HG02642 (cell line): ENCODE measurements around the gene SCPEP1.
"Not testable (repeated sequence)": the region's sequence is repeated elsewhere in the genome, so short reads cannot be mapped to it uniquely, and the experiment has no call there.

Experiments used
- ATAC-seq: cut with Tn5 transposase; IDR thresholded peaks from one replicate; pipeline ENCODE4 v1.9.1; 2021; ENCODE audit warnings: mild to moderate bottlenecking; ENCODE audit not compliant: unreplicated experiment, poor library complexity

SCPEP1 gene

DNA sequence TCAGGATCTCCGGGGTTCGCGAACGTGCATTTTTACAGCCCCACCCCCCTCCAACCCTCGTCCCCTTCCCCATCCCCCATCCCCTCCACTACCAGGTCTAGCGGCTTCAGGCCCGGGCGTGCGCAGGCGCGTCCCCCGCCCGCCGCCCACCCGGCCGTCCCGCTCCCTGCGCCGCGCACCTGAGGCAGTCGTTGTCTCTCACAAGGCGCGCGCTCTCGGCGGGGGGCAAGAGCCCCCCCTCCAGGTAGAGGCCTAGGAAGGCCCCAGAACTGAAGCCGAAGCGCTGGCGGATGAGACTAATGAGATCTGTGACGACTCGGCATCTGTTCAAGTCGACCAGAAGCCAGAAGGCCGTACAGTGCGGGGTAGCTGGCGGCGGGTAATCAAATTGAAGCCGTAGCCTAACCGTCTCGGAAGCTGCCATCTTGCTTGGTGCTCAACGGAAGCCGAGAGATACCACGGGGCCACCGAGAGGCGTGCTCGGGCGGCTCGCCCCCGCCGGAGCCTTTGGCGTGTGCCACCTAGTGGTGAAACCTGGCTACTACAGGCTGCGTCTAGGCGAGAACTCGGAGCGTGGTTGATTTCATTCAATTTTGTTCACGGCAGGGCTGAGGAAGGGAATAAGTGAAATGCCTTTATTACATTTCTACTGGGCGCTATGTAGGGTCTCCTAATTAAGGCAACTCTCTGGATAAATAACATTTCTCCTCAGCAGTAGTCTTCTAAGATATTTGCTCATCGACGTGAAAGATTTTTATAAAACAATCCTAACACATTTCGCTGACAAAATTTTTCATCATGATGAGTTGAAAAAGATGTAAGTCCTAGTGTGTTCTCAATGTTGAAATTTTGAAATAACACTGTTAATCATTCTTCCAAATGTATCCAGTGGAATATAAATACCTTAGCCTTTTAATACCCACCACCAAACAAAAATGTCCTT, 17.1 kb upstream of the SCPEP1 start, which contains the start of gene COIL:
COIL (minus strand) TSS at position 455 of the 943 bp plus-strand sequence; CDS start at position 424, 31 bp downstream.
- ATAC-seq: peak; percentile 97

DNA sequence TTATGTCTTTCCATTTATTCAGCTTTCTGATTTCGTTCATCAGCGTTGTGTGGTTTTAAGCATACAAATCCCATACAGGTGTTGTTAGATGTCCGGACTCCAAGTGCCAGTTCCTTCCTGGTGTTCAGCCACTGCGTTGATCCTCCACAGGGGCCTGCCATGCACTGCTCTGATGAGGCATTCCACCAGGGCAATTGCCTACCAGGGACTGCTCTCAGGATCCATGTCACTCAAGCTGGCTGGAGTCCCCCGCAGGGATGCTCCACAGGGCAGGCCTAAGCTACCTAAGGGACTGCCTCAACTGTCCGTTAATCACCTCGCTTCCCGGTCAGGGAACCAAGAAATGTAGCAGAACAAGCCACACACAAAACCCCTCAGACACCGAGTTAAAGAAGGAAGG, 12.7 kb upstream of the SCPEP1 start:
- not testable (repeated sequence) for ATAC-seq

DNA sequence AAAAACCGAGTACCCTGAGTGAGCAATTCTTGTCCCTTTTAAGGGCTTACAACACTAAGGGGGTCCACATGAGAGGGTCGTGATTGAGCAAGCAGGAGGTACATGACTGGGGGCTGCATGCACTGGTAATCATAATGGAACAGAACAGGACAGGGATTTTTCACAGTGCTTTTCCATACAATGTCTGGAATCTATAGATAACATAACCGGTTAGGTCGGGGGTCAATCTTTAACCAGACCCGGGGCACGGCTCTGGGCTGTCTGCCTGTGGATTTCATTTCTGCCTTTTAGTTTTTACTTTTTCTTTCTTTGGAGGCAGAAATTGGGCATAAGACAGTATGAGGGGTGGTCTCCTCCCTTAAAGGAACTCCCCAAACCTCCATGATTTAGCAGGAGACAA, 12.2 kb upstream of the SCPEP1 start:
- not testable (repeated sequence) for ATAC-seq

DNA sequence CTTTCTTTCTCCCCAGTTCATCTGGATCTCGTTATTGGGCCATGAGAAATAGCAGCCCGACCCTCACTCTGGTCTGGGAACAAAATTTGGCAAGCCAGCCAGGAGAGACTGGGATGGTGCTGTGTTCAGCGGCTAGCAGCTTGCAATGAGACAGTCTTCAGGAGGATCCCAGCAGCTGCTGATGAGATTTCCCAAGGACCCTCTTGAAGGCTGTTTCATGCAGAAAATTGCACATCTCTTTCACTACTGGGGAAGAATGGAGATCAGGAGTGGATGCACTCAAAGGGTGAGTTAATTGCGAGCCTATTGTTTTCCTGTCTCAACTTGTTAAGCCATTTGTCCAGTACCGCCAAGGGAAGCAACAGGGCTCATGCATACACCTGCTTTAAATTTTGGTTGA, 11.6 kb upstream of the SCPEP1 start:
- ATAC-seq: no peak

DNA sequence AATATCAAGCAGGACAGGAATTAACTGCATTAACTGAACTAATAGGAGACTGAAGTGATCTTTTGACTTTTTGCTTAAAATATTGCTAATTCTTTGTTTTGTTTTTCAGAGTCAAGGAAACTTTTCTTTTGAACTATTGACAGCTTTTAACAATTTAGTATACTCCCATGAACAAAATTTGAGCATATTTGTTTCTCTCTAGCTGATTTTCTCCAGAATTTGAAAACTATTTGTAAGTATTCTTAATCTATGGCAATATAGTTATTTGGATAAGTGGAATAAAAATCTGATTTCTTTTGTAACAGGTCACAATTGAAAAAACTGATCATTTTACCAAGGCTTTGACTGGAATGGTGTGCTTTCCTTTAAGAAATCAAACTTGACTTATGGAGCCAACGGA, 7.0 kb upstream of the SCPEP1 start:
- ATAC-seq: no peak

DNA sequence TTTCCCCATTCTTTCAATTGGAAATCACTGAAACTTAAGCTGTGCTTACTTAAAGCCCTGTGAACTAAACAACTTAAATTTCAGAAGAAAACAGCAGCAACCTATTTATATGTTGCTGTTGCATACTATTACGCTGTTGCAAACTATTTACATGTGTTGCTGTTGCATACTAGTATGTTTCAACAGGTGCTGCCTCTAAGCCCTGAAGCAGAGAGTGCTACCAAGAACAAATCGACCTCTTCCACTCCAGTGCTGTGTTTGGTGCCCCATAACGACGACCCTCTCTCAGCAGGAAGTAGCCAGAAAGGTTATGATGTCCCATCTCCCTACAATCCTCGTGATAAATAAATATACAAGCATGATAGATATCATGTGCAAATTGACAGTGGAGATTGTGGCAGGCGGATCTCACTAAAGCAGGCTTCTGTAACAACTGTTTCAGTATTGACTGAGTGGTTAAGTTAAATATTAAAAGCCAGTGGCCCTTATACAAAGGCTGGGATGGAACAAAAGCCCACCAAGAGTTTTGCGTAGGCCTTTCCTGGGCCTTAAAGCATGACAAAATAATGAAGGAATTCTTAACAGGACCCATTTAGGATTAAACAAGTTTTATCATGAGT, 5.7 kb upstream of the SCPEP1 start:
- ATAC-seq: no peak

DNA sequence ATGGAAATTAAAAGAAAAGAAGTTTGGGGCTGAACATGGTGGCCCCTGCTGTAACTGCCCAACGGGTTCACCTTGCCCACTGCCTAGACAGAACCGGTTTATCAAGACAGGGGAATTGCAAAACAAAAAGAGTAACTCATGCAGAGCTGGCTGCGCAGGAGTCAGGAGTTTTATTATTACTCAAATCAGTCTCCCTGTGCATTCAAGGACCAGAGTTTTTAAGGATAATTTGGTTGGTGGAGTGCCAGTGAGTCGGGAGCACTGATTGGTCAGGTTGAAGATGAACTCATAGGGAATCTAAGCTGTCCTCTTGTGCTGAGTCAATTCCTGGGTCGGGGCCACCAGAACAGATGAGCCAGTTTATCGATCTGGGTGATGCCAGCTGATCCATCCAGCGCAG, 4.4 kb upstream of the SCPEP1 start:
- no peak for ATAC-seq

DNA sequence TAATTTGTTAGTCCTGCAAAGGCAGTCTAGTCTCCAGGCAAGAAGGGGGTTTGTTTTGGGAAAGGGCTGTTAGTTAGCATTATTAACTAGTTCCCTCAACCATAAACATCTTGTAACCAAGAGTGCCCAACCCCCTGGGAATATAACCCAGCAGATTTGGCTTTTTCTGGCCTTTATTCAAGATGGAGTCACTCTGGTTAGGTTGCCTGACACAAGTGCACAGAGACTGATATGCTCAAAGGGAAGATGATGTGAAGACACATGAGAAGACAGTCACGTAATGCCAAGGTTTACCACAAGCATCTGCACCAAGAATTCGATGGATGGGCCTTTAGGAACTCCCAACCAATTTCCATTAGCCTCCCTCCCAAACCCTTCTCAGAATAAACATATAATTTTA, 3.9 kb upstream of the SCPEP1 start:
- no peak for ATAC-seq

DNA sequence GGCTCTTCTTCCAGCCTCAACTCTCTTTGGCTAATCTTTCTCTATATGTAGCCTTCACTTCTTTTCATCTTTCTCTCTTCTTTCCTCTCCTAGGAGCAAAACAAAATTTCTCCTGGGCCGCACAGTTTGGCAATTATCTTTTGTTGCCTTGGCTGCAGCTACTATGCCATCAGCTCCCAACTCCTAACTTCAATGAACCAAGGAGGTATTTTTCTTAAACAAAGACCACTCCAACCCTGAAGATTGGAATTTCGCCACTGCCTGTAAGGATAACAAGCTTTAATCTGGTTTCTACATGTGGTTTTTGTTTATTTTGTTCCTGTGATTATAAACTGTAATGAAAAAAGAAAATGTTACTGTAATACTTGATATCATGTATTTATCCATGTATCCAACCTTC, 2.3 kb upstream of the SCPEP1 start:
- ATAC-seq: no peak

DNA sequence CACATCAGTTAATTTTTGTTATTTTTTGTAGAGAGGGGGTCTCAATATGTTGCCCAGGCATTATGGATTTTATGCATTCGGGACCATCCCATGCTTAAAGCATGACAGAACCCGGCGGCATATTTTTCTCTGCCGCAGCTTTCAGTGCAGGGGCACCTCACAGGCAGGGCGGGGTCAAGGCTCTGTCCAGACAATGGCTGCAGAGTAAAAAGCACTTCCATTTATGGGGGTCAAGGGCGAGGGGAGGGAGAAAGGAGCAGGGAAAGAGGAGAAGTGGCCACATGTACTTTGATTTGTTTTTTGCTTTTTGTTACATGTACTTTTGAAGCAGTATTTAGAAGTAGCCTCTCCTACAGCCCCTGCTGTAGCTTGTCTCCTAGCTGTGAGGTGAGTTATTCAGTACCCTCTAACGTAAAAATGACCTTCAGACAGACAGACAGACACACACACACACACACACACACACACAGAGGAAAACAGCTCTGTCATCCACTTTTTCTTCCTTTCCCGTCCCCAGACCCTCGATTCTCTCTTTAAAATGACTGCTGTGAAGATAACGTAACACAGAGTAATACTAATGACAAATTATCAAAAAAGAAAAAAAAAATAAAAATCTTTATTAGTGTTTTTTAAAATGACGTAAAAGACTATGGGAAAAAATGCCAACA, 856 bp upstream of the SCPEP1 start:
- ATAC-seq: no peak

DNA sequence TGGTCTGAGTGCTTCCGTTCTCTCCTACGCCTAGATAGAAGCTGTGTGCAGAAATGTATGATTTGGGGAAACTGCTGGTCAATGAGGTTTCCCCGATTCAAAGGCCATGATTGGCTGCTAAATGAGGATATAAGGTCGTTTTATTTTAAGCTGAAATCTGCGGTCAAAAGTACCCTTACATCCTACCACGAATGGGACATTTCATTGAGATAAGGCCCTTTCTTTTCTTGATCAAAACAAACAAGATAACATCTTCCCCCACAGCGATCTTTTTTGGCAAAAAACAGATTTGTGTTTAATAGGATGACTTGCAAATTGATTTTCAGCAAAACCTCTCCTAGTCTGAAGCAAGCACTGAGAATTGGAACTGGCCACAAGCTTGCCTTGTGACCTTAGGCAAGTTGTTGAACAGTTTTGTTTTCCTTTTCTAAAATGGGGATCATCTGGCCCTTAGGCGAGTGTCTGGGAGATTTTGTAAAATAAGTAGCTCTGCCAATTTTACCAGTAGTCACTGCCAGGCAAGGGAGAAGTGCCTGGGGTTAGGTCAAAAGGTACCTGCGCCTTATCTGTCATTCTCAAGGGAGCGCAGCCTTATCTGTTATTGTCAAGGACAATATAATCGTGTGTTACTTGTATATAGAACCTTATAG, 635 bp downstream of the SCPEP1 start:
- ATAC-seq: peak; percentile 29

DNA sequence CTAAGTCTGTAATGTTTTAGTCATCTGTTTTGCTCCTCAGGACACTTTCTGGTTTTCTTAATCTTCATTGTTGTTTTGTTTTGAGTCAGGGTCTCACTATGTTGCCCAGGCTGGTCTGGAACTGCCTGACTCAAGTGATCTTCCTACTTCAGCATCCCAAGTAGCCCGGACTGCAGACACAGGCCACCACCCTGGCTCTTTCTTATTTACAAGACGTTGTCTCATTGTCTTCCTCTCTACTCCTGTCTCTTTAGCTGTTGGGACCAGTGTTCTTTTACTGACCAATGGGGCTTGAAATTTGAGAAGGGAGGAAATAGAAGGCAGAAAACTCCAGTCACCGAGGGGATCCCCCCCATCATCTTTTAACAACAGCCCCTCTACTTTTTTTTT, 1.2 kb downstream of the SCPEP1 start:
- peak; percentile 16 for ATAC-seq

DNA sequence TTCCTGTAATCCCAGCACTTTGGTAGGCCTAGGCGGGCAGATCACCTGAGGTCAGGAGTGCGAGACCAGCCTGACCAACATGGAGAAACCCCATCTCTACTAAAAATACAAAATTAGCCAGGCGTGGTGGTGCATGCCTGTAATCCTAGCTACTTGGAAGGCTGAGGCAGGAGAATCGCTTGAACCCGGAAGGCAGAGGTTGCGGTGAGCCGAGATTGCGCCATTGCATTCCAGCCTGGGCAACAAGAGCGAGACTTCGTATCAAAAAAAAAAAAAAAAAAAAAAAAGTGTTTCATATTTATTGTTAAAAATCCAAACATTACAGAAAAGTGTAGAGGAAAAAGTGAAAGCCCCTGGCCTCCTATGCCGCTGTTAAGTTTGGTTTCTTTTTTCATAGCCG, 2.6 kb downstream of the SCPEP1 start:
- not testable (repeated sequence) for ATAC-seq

DNA sequence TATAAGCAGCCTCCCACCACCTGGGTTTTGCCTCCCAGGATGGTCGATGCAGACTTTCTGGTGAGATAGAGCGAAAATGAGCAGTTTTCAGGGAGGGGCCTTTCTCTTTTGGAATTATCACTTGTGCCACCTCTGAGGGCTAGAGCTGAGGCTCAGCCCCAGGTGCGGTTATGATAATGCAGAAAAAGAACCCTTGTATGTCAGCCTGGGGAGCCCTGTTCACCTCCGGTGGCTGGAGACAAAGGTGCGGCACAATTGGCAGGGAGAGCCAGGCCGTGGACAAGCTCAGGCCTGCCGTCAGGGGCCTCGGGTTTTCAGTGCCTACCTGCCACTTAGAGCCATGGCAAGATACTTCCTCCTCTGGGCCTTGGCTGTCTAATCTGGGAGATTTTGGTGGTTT, 4.4 kb downstream of the SCPEP1 start:
- no peak for ATAC-seq

DNA sequence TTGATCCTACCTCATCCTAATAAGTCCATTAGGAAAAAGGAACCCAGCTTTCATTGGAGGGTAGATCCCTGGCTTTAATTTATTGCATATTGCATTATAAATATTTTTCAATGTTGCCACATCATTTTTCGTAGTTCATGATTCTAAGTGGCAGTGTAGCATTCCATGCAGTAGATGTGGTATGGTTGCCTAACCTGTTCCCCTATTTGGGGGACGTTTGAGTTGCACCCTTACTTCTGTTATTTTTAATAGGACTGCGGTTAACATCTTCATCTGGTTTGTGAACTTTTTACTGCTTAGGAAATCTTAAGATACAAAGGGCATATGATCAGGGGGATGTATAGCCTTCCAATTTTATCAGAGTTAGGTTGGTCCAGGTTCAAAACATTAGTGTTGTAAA, 5.4 kb downstream of the SCPEP1 start:
- ATAC-seq: no peak

DNA sequence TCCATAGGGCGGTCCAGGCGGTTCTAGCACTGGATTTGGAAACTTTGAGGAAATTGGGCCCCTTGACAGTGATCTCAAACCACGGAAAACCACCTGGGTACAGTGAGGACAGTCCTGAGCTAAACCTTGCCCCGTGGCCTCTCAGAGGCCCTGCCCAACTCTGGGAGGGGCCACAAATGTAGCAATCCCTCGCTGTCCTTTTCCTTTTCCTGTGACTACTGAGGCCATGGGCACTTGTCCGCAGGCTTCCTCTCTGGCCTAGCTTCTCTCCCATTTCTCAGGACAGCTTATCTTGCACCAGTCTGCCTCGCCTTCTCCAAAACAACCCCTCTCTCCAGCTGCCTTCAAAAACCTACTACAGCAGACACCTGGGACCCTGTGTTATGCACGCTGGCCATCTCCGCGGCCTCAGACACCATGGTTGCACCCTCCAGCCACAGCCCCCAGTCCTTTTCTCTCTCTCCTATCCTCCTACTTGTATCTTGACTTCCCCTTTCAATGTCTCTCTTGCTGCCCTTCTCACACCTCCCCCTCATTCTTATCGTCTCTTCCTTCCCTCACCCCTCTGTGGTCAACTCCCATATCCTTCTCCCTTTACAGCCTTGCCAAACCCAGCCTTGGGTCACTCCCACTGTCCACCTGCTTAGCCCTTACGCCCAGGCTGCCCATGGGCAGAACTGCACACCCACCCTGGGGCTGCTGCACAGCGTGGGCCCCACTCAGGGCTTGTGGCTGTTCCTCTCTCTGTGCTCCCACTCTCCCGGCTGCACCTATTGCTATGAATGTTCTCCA, 7.6 kb downstream of the SCPEP1 start:
- ATAC-seq: no peak

DNA sequence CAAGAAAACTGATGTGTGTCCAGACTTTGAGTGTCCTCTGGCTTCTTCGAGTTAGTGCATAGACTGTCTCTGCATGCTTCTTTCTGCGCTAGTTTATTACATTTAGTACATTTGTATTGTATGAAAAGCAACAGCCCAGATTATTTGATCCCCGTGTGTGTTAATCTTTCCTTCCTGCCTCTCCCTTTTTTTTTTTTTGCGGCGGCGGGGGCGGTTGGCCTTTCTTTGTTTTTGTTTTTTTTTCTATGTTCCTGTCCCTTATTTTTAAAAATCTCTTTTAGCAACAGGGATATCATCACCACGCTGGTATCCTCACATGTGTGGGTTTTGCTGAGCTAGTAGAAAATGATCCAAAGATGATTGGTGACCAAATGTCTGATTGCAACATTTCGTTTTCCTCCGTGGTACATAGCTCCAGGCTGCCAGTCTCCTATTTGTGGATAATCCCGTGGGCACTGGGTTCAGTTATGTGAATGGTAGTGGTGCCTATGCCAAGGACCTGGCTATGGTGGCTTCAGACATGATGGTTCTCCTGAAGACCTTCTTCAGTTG, 9.4 kb downstream of the SCPEP1 start:
- no peak for ATAC-seq

DNA sequence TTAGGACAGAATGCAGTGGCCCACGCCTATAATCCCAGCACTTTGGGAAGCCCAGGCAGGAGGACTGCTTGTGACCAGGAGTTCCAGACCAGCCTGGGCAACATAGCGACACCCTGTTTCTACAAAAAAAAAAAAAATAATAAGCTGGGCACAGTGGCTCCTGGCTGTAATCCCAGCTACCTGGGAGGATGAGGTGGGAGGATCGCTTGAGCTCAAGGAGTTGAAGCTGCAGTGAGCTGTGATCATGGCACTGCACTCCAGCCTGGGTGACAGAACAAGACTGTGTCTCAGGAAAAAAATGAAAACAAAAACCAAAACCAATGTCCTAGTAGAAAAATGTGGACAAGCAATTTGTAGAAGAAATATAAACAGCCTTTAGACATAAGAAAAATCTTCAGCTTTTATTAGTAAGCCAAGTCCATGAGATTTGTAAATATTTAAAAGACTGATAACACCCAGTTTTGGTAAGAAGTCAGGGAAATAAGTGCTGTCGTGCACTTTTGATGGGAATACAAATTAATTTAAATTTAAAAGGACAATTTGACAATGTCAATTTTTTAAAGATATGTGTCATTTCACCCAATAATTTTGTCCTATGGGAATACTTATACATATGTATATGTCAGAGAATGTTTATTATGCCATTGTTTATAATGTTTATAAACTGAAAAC, 11.1 kb downstream of the SCPEP1 start:
- ATAC-seq: no peak

DNA sequence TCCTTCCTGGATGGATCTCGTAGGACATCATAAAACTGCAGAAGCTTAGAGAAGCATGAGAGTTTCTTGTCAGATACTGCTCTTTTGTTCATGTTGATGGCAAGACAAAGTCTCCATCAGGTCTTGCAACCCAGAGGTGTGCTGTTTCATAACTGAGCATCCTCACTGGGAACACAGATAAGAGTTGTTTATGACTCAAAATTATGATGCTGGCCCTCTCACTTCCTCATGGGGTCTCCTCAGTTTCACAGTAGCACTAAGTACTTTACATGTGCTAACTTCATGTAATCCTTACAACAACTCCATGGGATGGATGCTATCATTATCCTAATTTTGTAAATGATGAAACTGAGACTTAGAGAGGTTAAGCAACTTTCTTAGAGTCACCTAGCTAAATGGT, 14.4 kb downstream of the SCPEP1 start:
- ATAC-seq: no peak
